GM12878 (cell line): Measurements from ENCODE around the gene ETFRF1. TPM values are rescaled to one million over a fixed set of nuclear protein-coding genes. Genes with fewer than 3 reads are reported as not detected.
A peak's percentile ranks its signal among the peaks of the same experiment; 100 is the strongest.

Source experiments
- BHLHE40 ChIP-seq, 2 experiments: fragments of 450-650 bp in 1 of 2; IDR thresholded peaks; 2 replicates each; pipeline ENCODE4 v1.6.1; 2011 to 2017; ENCODE audit warnings: low read depth in 2 of 2, borderline replicate concordance in 1 of 2, improper control_type of control experiment in 1 of 2, low read length in 1 of 2, mild to moderate bottlenecking in 1 of 2
- CBX3 ChIP-seq: fragments of 200-600 bp; sonication (generic); IDR thresholded peaks from 2 replicates; pipeline ENCODE4 v1.6.1; 2016; ENCODE audit warnings: low read depth, borderline replicate concordance
- CBX5 ChIP-seq: sonication (generic); IDR thresholded peaks from 2 replicates; pipeline ENCODE4 v1.6.1; 2016; ENCODE audit warnings: low read depth, moderate library complexity, mild to moderate bottlenecking, inconsistent platforms
- CHD2 ChIP-seq: IDR thresholded peaks from 2 replicates; pipeline ENCODE4 v1.6.1; 2011; ENCODE audit warnings: low read depth, low read length, improper control_type of control experiment, borderline replicate concordance
- CREM ChIP-seq: IDR thresholded peaks from 2 replicates; pipeline ENCODE4 v1.6.1; 2014; ENCODE audit warnings: antibody characterized with exemption, low read depth
- DPF2 ChIP-seq: fragments of 450-650 bp; IDR thresholded peaks from 2 replicates; pipeline ENCODE4 v1.6.1; 2017; ENCODE audit warnings: mild to moderate bottlenecking
- EED ChIP-seq: sonication (generic); IDR thresholded peaks from 2 replicates; pipeline ENCODE4 v1.6.1; 2016; ENCODE audit warnings: antibody characterized with exemption, low read depth
- EGR1 ChIP-seq, 2 experiments: IDR thresholded peaks; 1 replicate in 1 of 2; 2 replicates in 1 of 2; pipeline ENCODE4 v1.6.1; 2011 to 2012; ENCODE audit warnings: low read depth in 2 of 2, low read length in 2 of 2, borderline replicate concordance in 1 of 2, mild to moderate bottlenecking in 1 of 2, moderate library complexity in 1 of 2
- FOS ChIP-seq: IDR thresholded peaks from 3 replicates; pipeline ENCODE4 v1.6.1; 2011; ENCODE audit warnings: borderline replicate concordance; ENCODE audit not compliant: insufficient read length; ENCODE audit errors: extremely low read depth
- GATAD2B ChIP-seq: fragments of 450-650 bp; conservative IDR thresholded peaks from 2 replicates; pipeline ENCODE4 v1.6.1; 2017; ENCODE audit warnings: low read depth, mild to moderate bottlenecking, moderate library complexity
- HDAC2 ChIP-seq: fragments of 200-600 bp; sonication (generic); IDR thresholded peaks from 2 replicates; pipeline ENCODE4 v1.6.1; 2017
- HDAC6 ChIP-seq: fragments of 200-600 bp; sonication (generic); IDR thresholded peaks from one replicate; pipeline ENCODE4 v1.8.0; 2017; ENCODE audit warnings: antibody characterized with exemption; ENCODE audit not compliant: unreplicated experiment
- IKZF1 ChIP-seq: fragments of 450-650 bp; conservative IDR thresholded peaks from 2 replicates; pipeline ENCODE4 v1.6.1; 2017; ENCODE audit warnings: antibody characterized with exemption, mild to moderate bottlenecking
- JUNB ChIP-seq: IDR thresholded peaks from 2 replicates; pipeline ENCODE4 v1.6.1; 2016; ENCODE audit warnings: antibody characterized with exemption, mild to moderate bottlenecking
- KLF5 ChIP-seq: fragments of 450-650 bp; IDR thresholded peaks from 2 replicates; pipeline ENCODE4 v1.6.1; 2014; ENCODE audit warnings: mild to moderate bottlenecking; ENCODE audit not compliant: partially characterized antibody
- MTA3 ChIP-seq: IDR thresholded peaks from 2 replicates; pipeline ENCODE4 v1.6.1; 2012; ENCODE audit warnings: low read length, inconsistent platforms, borderline replicate concordance
- PML ChIP-seq: IDR thresholded peaks from 2 replicates; pipeline ENCODE4 v1.6.1; 2012; ENCODE audit warnings: low read length, inconsistent platforms
- RCOR1 ChIP-seq: conservative IDR thresholded peaks from 2 replicates; pipeline ENCODE4 v1.6.1; 2012; ENCODE audit warnings: low read depth, low read length, improper control_type of control experiment
- RELA ChIP-seq: fragments of 450-650 bp; IDR thresholded peaks from 2 replicates; pipeline ENCODE4 v1.8.0; 2014; ENCODE audit warnings: borderline replicate concordance; ENCODE audit not compliant: partially characterized antibody
- SIN3A ChIP-seq: IDR thresholded peaks from 2 replicates; pipeline ENCODE4 v1.6.1; 2012; ENCODE audit warnings: low read depth, low read length, improper control_type of control experiment
- SMAD1 ChIP-seq: fragments of 450-650 bp; IDR thresholded peaks from 2 replicates; pipeline ENCODE4 v1.6.1; 2018; ENCODE audit warnings: mild to moderate bottlenecking, low read depth; ENCODE audit not compliant: partially characterized antibody
- SP1 ChIP-seq: IDR thresholded peaks from one replicate; pipeline ENCODE4 v1.6.1; 2011; ENCODE audit warnings: low read depth, low read length
- SPI1 ChIP-seq: IDR thresholded peaks from 2 replicates; pipeline ENCODE4 v1.6.1; 2011; ENCODE audit warnings: low read depth, mild to moderate bottlenecking, low read length, moderate library complexity, borderline replicate concordance; ENCODE audit not compliant: insufficient read depth
- SRF ChIP-seq, 2 experiments: IDR thresholded peaks; 2 replicates each; pipeline ENCODE4 v1.6.1; 2011; ENCODE audit warnings: low read depth in 2 of 2, low read length in 2 of 2, mild to moderate bottlenecking in 1 of 2, moderate library complexity in 1 of 2
- TAF1 ChIP-seq: IDR thresholded peaks from 2 replicates; pipeline ENCODE4 v1.6.1; 2011; ENCODE audit warnings: mild to moderate bottlenecking, low read depth, low read length, borderline replicate concordance
- TCF7 ChIP-seq: IDR thresholded peaks from 2 replicates; pipeline ENCODE4 v1.6.1; 2014; ENCODE audit warnings: antibody characterized with exemption, borderline replicate concordance
- ZBED1 ChIP-seq: IDR thresholded peaks from 2 replicates; pipeline ENCODE4 v1.6.1; 2016; ENCODE audit warnings: borderline replicate concordance
- ZNF622 ChIP-seq: fragments of 450-650 bp; IDR thresholded peaks from 2 replicates; pipeline ENCODE4 v1.6.1; 2017; ENCODE audit warnings: mild to moderate bottlenecking, inconsistent platforms
- polyA plus RNA-seq, 11 experiments: library from polyadenylated mRNA; depleted of rRNA in 4 of 11; unstranded in 6 of 11; stranded (reverse) in 5 of 11; fragments of >200 nt; fragmentation: Nextera tagmentation in 4 of 11; fragmentation: Illumina TruSeq in 1 of 11; extraction: Ambion mirVana in 4 of 11; extraction: Trizol in 1 of 11; gene quantifications; 1 replicate in 1 of 11; 2 replicates in 10 of 11; pipeline versions ENCODE4 v1.2.1 to v1.2.3, GENCODE V29; 2011 to 2016; ENCODE audit warnings: inconsistent platforms in 2 of 11, missing spikeins in 2 of 11, low read depth in 1 of 11
- total RNA-seq, 4 experiments: library from RNA; depleted of rRNA in 3 of 4; stranded (reverse); fragments of >200 nt in 3 of 4; fragmentation: Illumina TruSeq in 1 of 4; extraction: Trizol in 1 of 4; gene quantifications; 2 replicates each; pipeline versions ENCODE4 v1.2.1 to v1.2.3, GENCODE V29; 2013 to 2021
- TF ChIP-seq, protein P1 (sequence below): fragments of 450-650 bp; IDR thresholded peaks from 2 replicates; pipeline ENCODE4 v1.6.1; 2017; ENCODE audit warnings: mild to moderate bottlenecking
- TF ChIP-seq, protein P2 (sequence below): IDR thresholded peaks from 2 replicates; pipeline ENCODE4 v1.6.1; 2012; ENCODE audit warnings: low read depth, low read length, improper control_type of control experiment

ETFRF1 gene
- total and polyA plus RNA-seq, 10 of the 15 experiments (the other 5 are each of a cell fraction or from before 2014, with no cell fraction given): 9.9 to 59.6 (median 26.2) TPM

DNA sequence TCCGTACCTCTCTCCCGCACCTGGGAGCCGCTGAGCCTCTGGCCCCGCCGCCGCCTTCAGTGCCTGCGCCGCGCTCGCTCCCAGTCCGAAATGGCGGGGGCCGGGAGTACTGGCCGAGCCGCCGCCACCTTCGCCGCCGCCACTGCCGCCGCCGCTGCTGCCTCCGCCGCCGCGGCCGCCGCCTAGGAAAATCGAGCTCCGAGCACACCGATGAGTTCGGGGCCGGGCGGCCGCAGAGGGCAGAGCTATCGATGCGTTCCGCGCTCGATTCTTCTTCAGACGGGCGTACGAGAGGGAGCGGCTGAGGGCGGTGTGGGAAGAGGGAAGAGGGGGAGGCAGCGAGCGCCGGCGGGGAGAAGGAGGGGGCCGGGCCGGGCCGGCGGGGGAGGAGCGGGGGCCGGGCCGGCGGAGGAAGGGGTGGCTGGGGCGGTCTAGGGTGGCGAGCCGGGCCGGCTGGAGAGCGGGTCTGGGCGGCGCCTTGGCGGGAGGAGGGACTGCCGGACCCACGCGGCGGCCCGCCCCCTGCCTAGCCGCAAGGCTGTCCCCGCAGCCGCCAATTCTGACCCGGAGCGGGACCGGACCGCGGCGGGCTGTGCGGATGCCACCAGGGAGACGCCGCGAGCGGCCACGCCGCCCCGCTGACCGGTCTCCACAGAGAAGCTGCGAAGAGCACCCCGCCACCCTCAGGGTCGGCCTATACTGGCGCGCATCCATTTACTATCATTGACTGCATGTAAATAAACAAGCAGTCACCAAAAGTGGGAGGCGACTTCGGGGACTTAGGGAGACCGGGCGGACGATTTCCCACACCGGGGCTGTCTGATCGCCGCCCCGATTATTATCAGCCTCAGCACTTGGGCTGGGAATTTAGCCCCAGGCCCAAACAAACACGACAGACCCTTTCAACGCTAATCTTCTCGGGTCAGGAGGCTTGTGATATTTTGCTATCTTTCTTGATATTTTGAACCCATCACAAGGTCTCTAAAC is 56.0 kb downstream of the ETFRF1 start, which contains the start of gene KRAS (continued):
- peak; percentile 52; the same call in 1 of the 2 replicates for TF ChIP-seq CREM
- TF ChIP-seq KLF5: peak; percentile 43
- TF ChIP-seq IKZF1: peak; percentile 90
- TF ChIP-seq CHD2: peak; percentile 59; the same call in 1 of the 2 replicates
- TF ChIP-seq SP1: peak; percentile 10
- no peak for TF ChIP-seq ZBED1
- peak; percentile 80 for TF ChIP-seq GATAD2B
- TF ChIP-seq, protein P1, sequence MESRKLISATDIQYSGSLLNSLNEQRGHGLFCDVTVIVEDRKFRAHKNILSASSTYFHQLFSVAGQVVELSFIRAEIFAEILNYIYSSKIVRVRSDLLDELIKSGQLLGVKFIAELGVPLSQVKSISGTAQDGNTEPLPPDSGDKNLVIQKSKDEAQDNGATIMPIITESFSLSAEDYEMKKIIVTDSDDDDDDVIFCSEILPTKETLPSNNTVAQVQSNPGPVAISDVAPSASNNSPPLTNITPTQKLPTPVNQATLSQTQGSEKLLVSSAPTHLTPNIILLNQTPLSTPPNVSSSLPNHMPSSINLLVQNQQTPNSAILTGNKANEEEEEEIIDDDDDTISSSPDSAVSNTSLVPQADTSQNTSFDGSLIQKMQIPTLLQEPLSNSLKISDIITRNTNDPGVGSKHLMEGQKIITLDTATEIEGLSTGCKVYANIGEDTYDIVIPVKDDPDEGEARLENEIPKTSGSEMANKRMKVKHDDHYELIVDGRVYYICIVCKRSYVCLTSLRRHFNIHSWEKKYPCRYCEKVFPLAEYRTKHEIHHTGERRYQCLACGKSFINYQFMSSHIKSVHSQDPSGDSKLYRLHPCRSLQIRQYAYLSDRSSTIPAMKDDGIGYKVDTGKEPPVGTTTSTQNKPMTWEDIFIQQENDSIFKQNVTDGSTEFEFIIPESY: no peak
- TF ChIP-seq, protein P2, sequence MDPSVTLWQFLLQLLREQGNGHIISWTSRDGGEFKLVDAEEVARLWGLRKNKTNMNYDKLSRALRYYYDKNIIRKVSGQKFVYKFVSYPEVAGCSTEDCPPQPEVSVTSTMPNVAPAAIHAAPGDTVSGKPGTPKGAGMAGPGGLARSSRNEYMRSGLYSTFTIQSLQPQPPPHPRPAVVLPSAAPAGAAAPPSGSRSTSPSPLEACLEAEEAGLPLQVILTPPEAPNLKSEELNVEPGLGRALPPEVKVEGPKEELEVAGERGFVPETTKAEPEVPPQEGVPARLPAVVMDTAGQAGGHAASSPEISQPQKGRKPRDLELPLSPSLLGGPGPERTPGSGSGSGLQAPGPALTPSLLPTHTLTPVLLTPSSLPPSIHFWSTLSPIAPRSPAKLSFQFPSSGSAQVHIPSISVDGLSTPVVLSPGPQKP: no peak
- peak; percentile 65 to 66; a peak in 2 of 4 replicates for TF ChIP-seq BHLHE40 (IDR thresholded peaks at IDR 0.05; ENCODE audit: borderline replicate concordance in 1 of 2, low read depth in 2 of 2, low read length in 1 of 2)
- peak; percentile 72; the same call in 1 of the 2 replicates for TF ChIP-seq SIN3A
- peak; percentile 81 for TF ChIP-seq RELA
- no peak for TF ChIP-seq CBX5
- TF ChIP-seq CBX3: no peak
- TF ChIP-seq EED: 0 out of 2 replicates have a peak, but pooled peaks have one; percentile 17
- no peak for TF ChIP-seq HDAC6
- TF ChIP-seq EGR1 (IDR thresholded peaks at IDR 0.05; ENCODE audit: borderline replicate concordance in 1 of 2, low read depth in 2 of 2, low read length in 2 of 2): peak in 1 of 2 experiments; percentile 73; a peak in 1 of 3 replicates
- no peak for TF ChIP-seq JUNB
- TF ChIP-seq TAF1: peak; percentile 70; the same call in 1 of the 2 replicates
- TF ChIP-seq MTA3: no peak
- peak; percentile 70; the same call in 1 of the 2 replicates for TF ChIP-seq DPF2
- no peak for TF ChIP-seq PML
- TF ChIP-seq FOS: no peak
- TF ChIP-seq SPI1: 0 out of 2 replicates have a peak, but pooled peaks have one; percentile 4
- TF ChIP-seq TCF7: no peak
- TF ChIP-seq RCOR1: no peak
- TF ChIP-seq SRF (IDR thresholded peaks at IDR 0.05; ENCODE audit: low read depth in 2 of 2, low read length in 2 of 2): peak; percentile 93 to 99
- TF ChIP-seq SMAD1: no peak
- no peak for TF ChIP-seq HDAC2
- no peak for TF ChIP-seq ZNF622
